Measurements from ENCODE around the gene ADPRS. TPM values are rescaled to one million over a fixed set of nuclear protein-coding genes. Genes with fewer than 3 reads are reported as not detected.

The ADPRS gene
- total RNA-seq, 4 donors from 2014 or later: 41.0 to 64.3 (median 48.0) TPM

DNA sequence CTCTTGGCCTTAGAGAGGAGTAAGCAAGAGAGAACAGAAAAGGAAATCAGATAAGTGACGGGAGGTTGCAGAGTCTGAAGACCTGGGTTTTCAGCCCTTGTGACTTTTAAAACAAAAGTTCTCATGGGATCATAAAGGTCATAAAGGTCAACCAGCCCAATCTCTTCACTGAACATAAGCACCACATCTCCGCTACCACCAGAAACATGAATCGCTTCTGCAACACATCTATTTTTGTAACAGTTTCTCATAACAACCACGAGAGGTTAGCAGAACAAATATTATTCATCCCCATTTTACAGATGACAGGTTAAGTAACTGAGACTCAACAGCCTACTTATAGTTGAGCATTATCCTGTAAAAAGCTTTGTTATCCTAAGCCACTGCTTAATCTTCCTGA is 54.7 kb downstream of the ADPRS start:
- 88 to 93% methylated on average over 4 of the region's 4 CpGs for WGBS, 2 donors
- Histone ChIP-seq H3K4me1 (peaks cover 0 to 46% (median 14%) of the 10 kb centered on the region in 4 donors), H3K27me3 (no peaks in the 10 kb centered on the region), H3K36me3 (peaks cover 0 to 26% (median 0%) of the 10 kb centered on the region in 3 donors), H3K4me3 (no peak overlapping the region), H3K27ac (no peak overlapping the region), H3K9me3 (no peaks in the 10 kb centered on the region)
- DNase-seq (ENCODE audit: low spot score in 2 of 2): no peak
- TF ChIP-seq, protein P1, sequence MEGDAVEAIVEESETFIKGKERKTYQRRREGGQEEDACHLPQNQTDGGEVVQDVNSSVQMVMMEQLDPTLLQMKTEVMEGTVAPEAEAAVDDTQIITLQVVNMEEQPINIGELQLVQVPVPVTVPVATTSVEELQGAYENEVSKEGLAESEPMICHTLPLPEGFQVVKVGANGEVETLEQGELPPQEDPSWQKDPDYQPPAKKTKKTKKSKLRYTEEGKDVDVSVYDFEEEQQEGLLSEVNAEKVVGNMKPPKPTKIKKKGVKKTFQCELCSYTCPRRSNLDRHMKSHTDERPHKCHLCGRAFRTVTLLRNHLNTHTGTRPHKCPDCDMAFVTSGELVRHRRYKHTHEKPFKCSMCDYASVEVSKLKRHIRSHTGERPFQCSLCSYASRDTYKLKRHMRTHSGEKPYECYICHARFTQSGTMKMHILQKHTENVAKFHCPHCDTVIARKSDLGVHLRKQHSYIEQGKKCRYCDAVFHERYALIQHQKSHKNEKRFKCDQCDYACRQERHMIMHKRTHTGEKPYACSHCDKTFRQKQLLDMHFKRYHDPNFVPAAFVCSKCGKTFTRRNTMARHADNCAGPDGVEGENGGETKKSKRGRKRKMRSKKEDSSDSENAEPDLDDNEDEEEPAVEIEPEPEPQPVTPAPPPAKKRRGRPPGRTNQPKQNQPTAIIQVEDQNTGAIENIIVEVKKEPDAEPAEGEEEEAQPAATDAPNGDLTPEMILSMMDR (IDR thresholded peaks at IDR 0.05): no peak
- TF ChIP-seq POLR2A (IDR thresholded peaks at IDR 0.05) (no peak), EP300 (IDR thresholded peaks at IDR 0.05) (no peak)

Other genes with a start within 250 kb of the ADPRS start
- 10 to 100 TPM in 3 of 4 donors, 1 to 10 TPM in 1; 9.2 to 24.0 (median 20.1) TPM for gene AGO1, start 205.7 kb upstream of the ADPRS start, total RNA-seq
- 10 to 100 TPM; 16.2 to 31.8 (median 27.7) TPM for gene AGO3, start 157.8 kb upstream of the ADPRS start, total RNA-seq
- under 1 TPM in 1 of 4 donors, not detected in 3; 0.90 TPM for gene TEKT2, start 4.8 kb upstream of the ADPRS start, total RNA-seq
- 10 to 100 TPM; 26.7 to 57.9 (median 50.2) TPM for gene COL8A2, start 36.3 kb downstream of the ADPRS start, total RNA-seq
- gene TRAPPC3, start 60.6 kb downstream of the ADPRS start, total RNA-seq: 10 to 100 TPM; 48.0 to 90.4 (median 69.1) TPM
- 100 to 1,000 TPM in 3 of 4 donors, 10 to 100 TPM in 1; 85.0 to 184 (median 121) TPM for gene MAP7D1, start 67.3 kb downstream of the ADPRS start, total RNA-seq
- gene THRAP3, start 135.6 kb downstream of the ADPRS start, total RNA-seq: 100 to 1,000 TPM in 2 of 4 donors, 10 to 100 TPM in 2; 89.2 to 114 (median 97.0) TPM
- gene SH3D21, start 217.5 kb downstream of the ADPRS start, total RNA-seq: 1 to 10 TPM; 1.5 to 4.1 (median 2.4) TPM
- gene EVA1B, start 234.8 kb downstream of the ADPRS start, total RNA-seq: 100 to 1,000 TPM in 1 of 4 donors, 10 to 100 TPM in 3; 61.4 to 128 (median 86.3) TPM